Transverse colon (tissue), 4 donors: ENCODE results near the gene EYA2. TPM values are rescaled to one million over a fixed set of nuclear protein-coding genes. Genes with fewer than 3 reads are reported as not detected.

Experiments
- DNase-seq: peaks from one replicate; pipeline ENCODE4 v3.0.0-alpha.2; 2019
- H3K27ac ChIP-seq, 4 donors: fragments of 200-600 bp; sonication (generic); 2 replicates each; pipeline ENCODE4 v1.5.1; 2016 to 2018; ENCODE audit warnings: inconsistent platforms in 4 of 4
- H3K27me3 ChIP-seq: fragments of 200-600 bp; sonication (generic); 2 replicates; pipeline ENCODE4 v1.5.1; 2017; ENCODE audit warnings: inconsistent platforms
- H3K36me3 ChIP-seq, 4 donors: fragments of 200-600 bp; sonication (generic); 2 replicates each; pipeline ENCODE4 v1.5.1; 2017 to 2019; ENCODE audit warnings: inconsistent platforms in 4 of 4
- H3K4me1 ChIP-seq, 4 donors: fragments of 200-600 bp; sonication (generic); 2 replicates each; pipeline ENCODE4 v1.5.1; 2017 to 2020; ENCODE audit warnings: inconsistent platforms in 4 of 4
- H3K4me3 ChIP-seq, 4 donors: fragments of 200-600 bp; sonication (generic); 1 replicate in 1 of 4; 2 replicates in 3 of 4; pipeline versions ENCODE4 v1.5.1 to v1.6.1; 2017 to 2019; ENCODE audit warnings: inconsistent platforms in 4 of 4
- H3K9me3 ChIP-seq, 2 donors: fragments of 200-600 bp; sonication (generic); 2 replicates each; pipeline ENCODE4 v1.5.1; 2017 to 2019; ENCODE audit warnings: inconsistent platforms in 2 of 2
- EP300 ChIP-seq: sonication (generic); formaldehyde crosslinking; IDR thresholded peaks from one replicate; pipeline ENCODE4 v1.6.1; 2017; ENCODE audit warnings: antibody characterized with exemption, low read depth
- POLR2A ChIP-seq: fragments of 450-650 bp; IDR thresholded peaks from one replicate; pipeline ENCODE4 v1.6.1; 2016; ENCODE audit warnings: antibody characterized with exemption, mild to moderate bottlenecking, moderate library complexity
- POLR2AphosphoS5 ChIP-seq, 3 donors: sonication (generic); formaldehyde crosslinking; IDR thresholded peaks; one replicate each; pipeline ENCODE4 v1.6.1; 2016; ENCODE audit warnings: antibody characterized with exemption in 3 of 3
- WGBS, 2 donors: methylation state at CpG; one replicate each; pipeline ENCODE4 v1.1.5; 2018; ENCODE audit warnings: low coverage in 1 of 2; 5-methylcytosine and 5-hydroxymethylcytosine counted together
- in situ Hi-C, 4 donors: fragments of 200-750 bp; cut with MboI; loops; one replicate each; pipeline versions ENCODE4 v1.15.0 to v1.15.1; 2017; ENCODE audit warnings: low sequenced_read_pairs in 3 of 4, low pct_ligation_motif_present in 1 of 4, low pct_unique_long_range_greater_than_20kb in 1 of 4
- intact Hi-C: fragments of 100-400 bp; cut with DNase I; formaldehyde crosslinking; loops from one replicate; pipeline ENCODE4 v1.15.1; 2023; ENCODE audit warnings: low total_unique reads
- total RNA-seq, 4 donors: library from RNA; depleted of rRNA; stranded (reverse); fragments of >200 nt; gene quantifications; one replicate each; pipeline ENCODE4 v1.1.0, GENCODE V29; 2016
- TF ChIP-seq, protein P1 (sequence below), 5 experiments: fragments of 200-600 bp in 3 of 5; fragments of 450-650 bp in 2 of 5; sonication (generic) in 3 of 5; IDR thresholded peaks; 1 replicate in 2 of 5; 2 replicates in 3 of 5; pipeline ENCODE4 v1.5.1; 2016 to 2017; ENCODE audit warnings: antibody characterized with exemption in 5 of 5, inconsistent platforms in 3 of 5, mild to moderate bottlenecking in 2 of 5, moderate library complexity in 1 of 5

The EYA2 gene
- total RNA-seq, 4 donors from 2014 or later = 4.5 to 17.5 (median 10.9) TPM

DNA sequence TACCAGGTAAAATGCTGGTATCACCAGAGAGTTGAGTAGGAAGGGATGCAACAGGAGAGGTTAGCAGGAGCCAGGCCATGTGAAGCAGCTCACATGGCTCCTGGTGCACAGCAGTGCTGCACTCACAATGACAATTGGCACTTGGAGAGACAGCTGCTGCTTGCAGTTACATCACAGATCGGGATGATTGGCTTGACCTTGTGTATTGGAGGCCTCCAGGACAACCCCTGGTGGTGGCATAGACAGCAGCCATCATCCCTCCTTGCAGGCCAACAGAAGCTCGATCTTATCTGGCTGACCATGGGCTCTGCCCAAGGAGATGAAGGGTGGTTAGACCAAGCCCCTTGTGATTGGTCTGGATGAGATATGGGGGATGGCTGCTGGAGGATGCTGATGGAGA lies 73.0 kb downstream of the EYA2 start:
- Histone ChIP-seq H3K27me3 (no peaks in the 10 kb centered on the region), H3K36me3 (no peaks in the 10 kb centered on the region), H3K9me3 (no peaks in the 10 kb centered on the region), H3K4me3 (no peak overlapping the region), H3K4me1 (no peaks in the 10 kb centered on the region), H3K27ac (no peak overlapping the region)
- 74 to 75% methylated on average over 2 of the region's 2 CpGs for WGBS, 2 donors
- intact Hi-C loops = no loop called here
- DNase-seq = no peak
- in situ Hi-C loops = no loop called here
- TF ChIP-seq, protein P1, sequence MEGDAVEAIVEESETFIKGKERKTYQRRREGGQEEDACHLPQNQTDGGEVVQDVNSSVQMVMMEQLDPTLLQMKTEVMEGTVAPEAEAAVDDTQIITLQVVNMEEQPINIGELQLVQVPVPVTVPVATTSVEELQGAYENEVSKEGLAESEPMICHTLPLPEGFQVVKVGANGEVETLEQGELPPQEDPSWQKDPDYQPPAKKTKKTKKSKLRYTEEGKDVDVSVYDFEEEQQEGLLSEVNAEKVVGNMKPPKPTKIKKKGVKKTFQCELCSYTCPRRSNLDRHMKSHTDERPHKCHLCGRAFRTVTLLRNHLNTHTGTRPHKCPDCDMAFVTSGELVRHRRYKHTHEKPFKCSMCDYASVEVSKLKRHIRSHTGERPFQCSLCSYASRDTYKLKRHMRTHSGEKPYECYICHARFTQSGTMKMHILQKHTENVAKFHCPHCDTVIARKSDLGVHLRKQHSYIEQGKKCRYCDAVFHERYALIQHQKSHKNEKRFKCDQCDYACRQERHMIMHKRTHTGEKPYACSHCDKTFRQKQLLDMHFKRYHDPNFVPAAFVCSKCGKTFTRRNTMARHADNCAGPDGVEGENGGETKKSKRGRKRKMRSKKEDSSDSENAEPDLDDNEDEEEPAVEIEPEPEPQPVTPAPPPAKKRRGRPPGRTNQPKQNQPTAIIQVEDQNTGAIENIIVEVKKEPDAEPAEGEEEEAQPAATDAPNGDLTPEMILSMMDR (IDR thresholded peaks at IDR 0.05) = no peak
- TF ChIP-seq EP300 (no peak), POLR2AphosphoS5 (IDR thresholded peaks at IDR 0.05) (no peak), POLR2A (no peak)

DNA sequence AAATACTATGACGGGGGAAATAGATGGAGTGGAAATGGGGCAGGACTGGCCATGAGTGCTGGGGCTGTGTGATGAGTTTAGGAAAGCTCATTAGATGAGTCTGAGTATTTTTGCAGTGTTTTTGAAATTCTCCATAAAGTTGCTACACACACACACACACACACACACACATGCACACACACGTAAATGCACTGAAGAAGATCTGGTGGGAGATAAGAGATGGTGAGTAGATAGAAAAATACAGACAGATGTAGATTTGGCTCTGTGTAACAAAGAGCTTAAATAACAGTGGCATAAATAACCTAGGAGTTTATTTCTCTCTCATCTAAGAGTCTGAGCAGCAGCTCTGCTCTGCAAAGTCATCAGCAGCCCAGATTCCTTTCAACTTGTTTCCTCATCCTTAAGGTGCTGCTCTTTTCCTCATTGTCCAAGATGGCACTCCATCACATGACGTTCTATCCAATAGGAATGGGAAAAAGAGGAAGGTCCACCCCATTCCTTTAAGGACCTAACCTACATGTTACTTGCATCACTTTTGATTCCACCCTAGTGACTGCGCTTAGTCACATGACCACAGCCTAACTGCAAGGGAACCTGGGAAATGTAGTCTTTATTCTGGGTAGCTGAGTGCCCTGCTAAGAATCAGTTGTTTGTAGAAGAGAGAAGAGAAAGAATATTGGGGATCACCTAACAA lies 76.4 kb downstream of the EYA2 start:
- in situ Hi-C loops = no loop called here
- DNase-seq = no peak

DNA sequence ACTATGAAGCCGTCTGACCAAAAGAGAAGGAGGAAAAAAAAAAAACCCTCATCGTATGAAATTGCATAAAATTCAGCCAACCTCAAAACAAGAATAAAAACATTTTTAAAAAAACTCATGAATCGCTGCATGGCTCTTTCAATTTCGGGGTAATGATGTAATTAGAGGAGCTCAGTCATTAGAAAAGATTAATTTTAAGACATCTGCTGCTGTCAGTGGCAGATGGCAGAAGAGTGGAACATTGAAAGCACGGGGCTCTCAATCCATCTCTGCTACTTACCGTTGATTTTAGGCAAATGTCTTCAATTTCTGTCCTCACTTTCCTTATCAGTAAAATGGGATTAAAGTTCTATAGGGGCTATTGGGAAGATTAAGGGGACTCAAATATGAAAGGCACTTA lies 79.1 kb downstream of the EYA2 start:
- H3K27ac ChIP-seq = no peak overlapping the region
- in situ Hi-C loops = no loop called here

More for the DNA sequence above, 76.4 kb downstream of the EYA2 start:
- TF ChIP-seq POLR2A = no peak
- TF ChIP-seq POLR2AphosphoS5 (IDR thresholded peaks at IDR 0.05) = no peak
- TF ChIP-seq EP300 = no peak
- TF ChIP-seq, protein P1 (IDR thresholded peaks at IDR 0.05) = no peak
- WGBS, 2 donors = 30 to 32% methylated on average over 4 of the region's 4 CpGs
- Histone ChIP-seq H3K4me3 (no peak overlapping the region), H3K36me3 (no peaks in the 10 kb centered on the region), H3K9me3 (no peaks in the 10 kb centered on the region), H3K27me3 (no peaks in the 10 kb centered on the region), H3K27ac (no peak overlapping the region), H3K4me1 (no peaks in the 10 kb centered on the region)
- intact Hi-C loops = no loop called here

DNA sequence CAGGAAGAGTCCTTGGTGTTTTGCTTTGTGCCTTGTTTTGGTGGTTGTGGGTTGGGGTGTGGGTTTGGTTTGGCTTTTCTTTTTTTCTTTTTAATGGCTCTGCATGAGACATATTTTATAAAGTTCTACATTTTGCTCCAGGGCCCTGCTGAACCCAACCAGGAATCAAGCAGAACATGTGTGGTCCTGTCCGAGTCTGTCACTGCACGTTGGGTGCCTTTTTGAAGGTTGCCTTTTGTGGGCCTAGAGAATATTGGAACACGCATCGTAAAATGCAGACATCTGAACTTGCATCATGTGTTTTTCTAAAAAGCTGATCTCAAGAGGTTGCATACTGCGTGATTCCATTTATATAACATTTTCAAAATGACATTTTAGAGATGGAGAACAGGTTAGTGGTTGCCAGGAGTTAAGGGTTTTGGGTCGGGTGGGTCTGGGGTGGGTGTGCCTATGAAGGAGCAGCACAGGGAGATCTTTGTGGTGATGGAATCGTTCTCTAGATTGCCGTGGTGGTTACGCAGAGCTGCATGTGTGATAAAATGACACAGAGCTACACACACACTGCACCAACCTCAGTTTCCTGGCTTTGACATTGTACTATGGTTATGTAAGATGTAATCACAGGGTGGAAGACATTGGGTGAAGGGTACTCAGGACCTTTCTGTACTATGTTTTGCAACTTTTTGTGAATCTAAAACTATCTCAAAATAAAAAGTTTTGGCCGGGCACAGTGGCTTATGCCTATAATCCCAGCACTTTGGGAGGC lies 80.2 kb downstream of the EYA2 start:
- intact Hi-C loops = no loop called here
- Histone ChIP-seq H3K4me3 (no peak overlapping the region), H3K36me3 (no peaks in the 10 kb centered on the region), H3K27me3 (peaks cover 5% of the 10 kb centered on the region), H3K9me3 (no peaks in the 10 kb centered on the region), H3K27ac (no peak overlapping the region), H3K4me1 (no peaks in the 10 kb centered on the region)
- in situ Hi-C loops = no loop called here
- DNase-seq = no peak
- TF ChIP-seq POLR2A = no peak
- TF ChIP-seq POLR2AphosphoS5 (IDR thresholded peaks at IDR 0.05) = no peak
- TF ChIP-seq, protein P1 (IDR thresholded peaks at IDR 0.05) = no peak
- TF ChIP-seq EP300 = no peak
- 76 to 84% methylated on average over 5 to 10 of the region's 10 CpGs for WGBS, 2 donors

More for the DNA sequence above, 79.1 kb downstream of the EYA2 start:
- 55 to 74% methylated on average over 6 of the region's 6 CpGs for WGBS, 2 donors
- Histone ChIP-seq H3K4me1 (no peaks in the 10 kb centered on the region), H3K4me3 (no peak overlapping the region), H3K36me3 (no peaks in the 10 kb centered on the region), H3K9me3 (no peaks in the 10 kb centered on the region), H3K27me3 (peaks cover 1% of the 10 kb centered on the region)
- TF ChIP-seq POLR2AphosphoS5 (IDR thresholded peaks at IDR 0.05) (no peak), EP300 (no peak), POLR2A (no peak)
- TF ChIP-seq, protein P1 (IDR thresholded peaks at IDR 0.05) = no peak
- DNase-seq = no peak
- intact Hi-C loops = no loop called here
